Measurements from ENCODE around the gene SGMS1. TPM values are rescaled to one million over a fixed set of nuclear protein-coding genes. Genes with fewer than 3 reads are reported as not detected.
A peak's percentile ranks its signal among the peaks of the same experiment; 100 is the strongest.

SGMS1 gene
- polyA plus RNA-seq, 2 of the 4 experiments (the other 2 are of a cell fraction) = 22.7 to 28.2 TPM

- CTCF ChIA-PET = interaction anchor here (0.6 to 2.5 kb wide), 6 partner anchors 9 to 48 kb away, joined by 3 to 8 read pairs (median 3); no protein-coding TSS in a partner anchor
- no peak overlapping the region for H3K4me2 ChIP-seq
- WGBS (ENCODE audit: missing lambda C conversion rate) = 76% methylated on average over 2 of the region's 2 CpGs
- FAIRE-seq (no peak), DNase-seq (ENCODE audit: low read depth in 1 of 2, low spot score in 1 of 2) (no peak), ATAC-seq (no peak)
- POLR2A ChIA-PET = interaction anchor here (2.5 kb wide), 1 partner anchor 47 kb away, joined by 8 read pairs; the partner anchor contains the start of gene SGMS1
- no peak overlapping the region for H3K27ac ChIP-seq
- peaks cover 7% of the 10 kb centered on the region; the same call in 1 of the 3 replicates for H3K4me1 ChIP-seq
- no peaks in the 10 kb centered on the region for H3K9me3 ChIP-seq
- H3K4me3 ChIP-seq = no peak overlapping the region
- no peak for TF ChIP-seq ATOH8 (CRISPR knock-in tag; IDR thresholded peaks at IDR 0.05; ENCODE audit: low read depth)
- TF ChIP-seq SMC3 (IDR thresholded peaks at IDR 0.05) = no peak
- no peak for TF ChIP-seq HEYL (CRISPR knock-in tag; IDR thresholded peaks at IDR 0.05)
- no peak for TF ChIP-seq MYC (IDR thresholded peaks at IDR 0.05; ENCODE audit: borderline replicate concordance, low read length)
- no peak for TF ChIP-seq FOSL2 (IDR thresholded peaks at IDR 0.05)
- no peak for TF ChIP-seq FOSL2 (CRISPR knock-in tag; IDR thresholded peaks at IDR 0.05)
- TF ChIP-seq EHF (CRISPR knock-in tag; IDR thresholded peaks at IDR 0.05) = no peak
- TF ChIP-seq JUNB (IDR thresholded peaks at IDR 0.05) = no peak
- TF ChIP-seq MAZ (IDR thresholded peaks at IDR 0.05; ENCODE audit: borderline replicate concordance, low read depth, low read length) = no peak
- no peak for TF ChIP-seq GATA3 (IDR thresholded peaks at IDR 0.05; ENCODE audit: borderline replicate concordance)
- no peak for TF ChIP-seq ESRRA (IDR thresholded peaks at IDR 0.05; ENCODE audit: borderline replicate concordance, low read length)
- no peak for TF ChIP-seq ZC3H11A (IDR thresholded peaks at IDR 0.05)
- TF ChIP-seq CEBPB (IDR thresholded peaks at IDR 0.05) = no peak
- TF ChIP-seq PBX3 (IDR thresholded peaks at IDR 0.05) = no peak
- TF ChIP-seq BCL3 (IDR thresholded peaks at IDR 0.05) = no peak
- no peak for TF ChIP-seq CHD4 (IDR thresholded peaks at IDR 0.05; ENCODE audit: borderline replicate concordance)
- TF ChIP-seq ZSCAN20 (CRISPR knock-in tag; IDR thresholded peaks at IDR 0.05) = no peak
- no peak for TF ChIP-seq ELK1 (IDR thresholded peaks at IDR 0.05; ENCODE audit: low read depth, low read length)
These were observed 46.7 kb downstream of the SGMS1 start for GRCh38 chr10:50577010-50577409.

- Histone ChIP-seq H3K27ac (no peak overlapping the region), H3K4me3 (no peak overlapping the region), H3K9me3 (no peaks in the 10 kb centered on the region), H3K4me1 (peaks cover 7% of the 10 kb centered on the region; the same call in 1 of the 3 replicates), H3K4me2 (peak overlapping the region; percentile 8; the same call in 1 of the 3 replicates)
- TF ChIP-seq NPAS2 (CRISPR knock-in tag; IDR thresholded peaks at IDR 0.05; ENCODE audit: borderline replicate concordance) (no peak), HOXA7 (CRISPR knock-in tag; IDR thresholded peaks at IDR 0.05) (no peak), HMGXB4 (CRISPR knock-in tag; IDR thresholded peaks at IDR 0.05; ENCODE audit: borderline replicate concordance) (no peak), TFCP2L1 (CRISPR knock-in tag; IDR thresholded peaks at IDR 0.05) (no peak)
- ChIA-PET POLR2A (interaction anchor here (2.5 kb wide), 1 partner anchor 48 kb away, joined by 8 read pairs; the partner anchor contains the start of gene SGMS1), CTCF (interaction anchor here (1.3 to 2.5 kb wide), 4 partner anchors 9 to 48 kb away, joined by 3 to 8 read pairs (median 5); no protein-coding TSS in a partner anchor)
- 55% methylated on average over 4 of the region's 4 CpGs for WGBS (ENCODE audit: missing lambda C conversion rate)
- ATAC-seq (0 out of 6 replicates have a peak, but pooled peaks of 1 of the 2 experiments have one; percentile 19), FAIRE-seq (no peak), DNase-seq (ENCODE audit: low read depth in 1 of 2, low spot score in 1 of 2) (no peak)
These were observed 47.4 kb downstream of the SGMS1 start for GRCh38 chr10:50576245-50576815.

Data from A549 (cell line).